Measurements from ENCODE around the gene TEX2. TPM values are rescaled to one million over a fixed set of nuclear protein-coding genes. Genes with fewer than 3 reads are reported as not detected.

The TEX2 gene
- total and polyA plus RNA-seq, 9 of the 15 experiments (the other 6 are each of a cell fraction or from before 2014, with no cell fraction given), result 4.1 to 27.6 (median 19.3) TPM

GRCh38 chr17:64198331-64199090 is 64.5 kb downstream of the TEX2 start:
- Histone ChIP-seq H3K4me2 (ENCODE audit: insufficient read depth, low read length) (no peak overlapping the region), H3K9me3 (replicated peaks; ENCODE audit: control insufficient read depth, insufficient read depth, low read depth, low read length) (no peaks in the 10 kb centered on the region), H3K4me3 (no peak overlapping the region), H3K79me2 (ENCODE audit: control insufficient read depth, insufficient read depth, low read length) (peaks cover 35% of the 10 kb centered on the region; the same call in 1 of the 3 replicates), H3K27me3 (ENCODE audit: control insufficient read depth in 2 of 2, insufficient read depth in 2 of 2, low read length in 2 of 2) (no peaks in the 10 kb centered on the region), H3K36me3 (ENCODE audit: control insufficient read depth, insufficient read depth, low read length) (peaks cover 2% of the 10 kb centered on the region; the same call in 2 of the 3 replicates), H3K4me1 (replicated peaks in 1 of 2; ENCODE audit: control insufficient read depth in 2 of 2, insufficient read depth in 2 of 2, low read length in 2 of 2) (peaks cover 2 to 9% of the 10 kb centered on the region in 2 experiments; a peak in 2 of 5 replicates), H2AFZ (ENCODE audit: low read depth, low read length) (no peak overlapping the region), H4K20me1 (replicated peaks; ENCODE audit: control insufficient read depth, insufficient read depth, low read length) (0 out of 2 replicates have a peak, but pooled peaks cover 10% of the 10 kb centered on the region), H3K9me1 (ENCODE audit: control insufficient read depth, insufficient read depth, low read length) (no peaks in the 10 kb centered on the region), H3K9ac (ENCODE audit: insufficient read depth in 1 of 2, low read depth in 2 of 2, low read length in 2 of 2) (no peak overlapping the region), H3K27ac (ENCODE audit: extremely low read depth, low read depth, low read length) (no peak overlapping the region)
- no peak for FAIRE-seq
- intact Hi-C loops (cut with micrococcal nuclease) (no loop called here), in situ Hi-C loops (cut with MboI) (no loop called here)
- POLR2A ChIA-PET, result no interaction called here
- no peak for ATAC-seq
- no TSS peak for BruUV-seq (replicated peaks)
- CTCF ChIA-PET (ENCODE audit: low intra/inter-chr PET ratio), result no interaction called here
- no peak for DNase-seq (ENCODE audit: extremely low read depth in 1 of 4, low spot score in 3 of 4)
- TF ChIP-seq BACH1 (tag; IDR thresholded peaks at IDR 0.05) (no peak), ZNF212 (CRISPR knock-in tag; IDR thresholded peaks at IDR 0.05) (no peak), ZNF282 (CRISPR knock-in tag; IDR thresholded peaks at IDR 0.05) (no peak), EP400 (IDR thresholded peaks at IDR 0.05) (no peak), ZNF717 (CRISPR knock-in tag; IDR thresholded peaks at IDR 0.05) (no peak), ZSCAN29 (IDR thresholded peaks at IDR 0.05) (no peak), ESRRB (CRISPR knock-in tag; IDR thresholded peaks at IDR 0.05; ENCODE audit: borderline replicate concordance) (no peak), ILF3 (IDR thresholded peaks at IDR 0.05; ENCODE audit: borderline replicate concordance) (no peak), ATF1 (CRISPR knock-in tag; IDR thresholded peaks at IDR 0.05) (no peak), ATF1 (tag; IDR thresholded peaks at IDR 0.05) (no peak), CREBBP (IDR thresholded peaks at IDR 0.05; ENCODE audit: low read depth, low read length) (no peak), BHLHE40 (IDR thresholded peaks at IDR 0.05; ENCODE audit: low read length) (no peak), NFE2L1 (tag; IDR thresholded peaks at IDR 0.05; ENCODE audit: borderline replicate concordance, low read depth) (no peak), ZNF165 (CRISPR knock-in tag; IDR thresholded peaks at IDR 0.05; ENCODE audit: borderline replicate concordance) (no peak), DIDO1 (tag; IDR thresholded peaks at IDR 0.05; ENCODE audit: low read depth) (no peak), CBX3 (IDR thresholded peaks at IDR 0.05; ENCODE audit: borderline replicate concordance in 1 of 2, low read length in 2 of 2) (no peak), ZNF12 (CRISPR knock-in tag; IDR thresholded peaks at IDR 0.05) (no peak)
- TF ChIP-seq, protein P1, sequence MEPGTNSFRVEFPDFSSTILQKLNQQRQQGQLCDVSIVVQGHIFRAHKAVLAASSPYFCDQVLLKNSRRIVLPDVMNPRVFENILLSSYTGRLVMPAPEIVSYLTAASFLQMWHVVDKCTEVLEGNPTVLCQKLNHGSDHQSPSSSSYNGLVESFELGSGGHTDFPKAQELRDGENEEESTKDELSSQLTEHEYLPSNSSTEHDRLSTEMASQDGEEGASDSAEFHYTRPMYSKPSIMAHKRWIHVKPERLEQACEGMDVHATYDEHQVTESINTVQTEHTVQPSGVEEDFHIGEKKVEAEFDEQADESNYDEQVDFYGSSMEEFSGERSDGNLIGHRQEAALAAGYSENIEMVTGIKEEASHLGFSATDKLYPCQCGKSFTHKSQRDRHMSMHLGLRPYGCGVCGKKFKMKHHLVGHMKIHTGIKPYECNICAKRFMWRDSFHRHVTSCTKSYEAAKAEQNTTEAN (CRISPR knock-in tag; IDR thresholded peaks at IDR 0.05), result no peak
- WGBS (ENCODE audit: insufficient coverage, low coverage, missing lambda C conversion rate), result 70% methylated on average over 5 of the region's 5 CpGs
